HG03095 (cell line): ENCODE data around the gene XPNPEP3.
"Not testable (repeated sequence)": the region's sequence is repeated elsewhere in the genome, so short reads cannot be mapped to it uniquely, and the experiment has no call there.

Source experiments
- ATAC-seq: cut with Tn5 transposase; IDR thresholded peaks from one replicate; pipeline ENCODE4 v1.9.1; 2021; ENCODE audit warnings: moderate library complexity; ENCODE audit not compliant: unreplicated experiment

XPNPEP3 gene

GRCh38 chr22:40855979-40856512, 902 bp upstream of the XPNPEP3 start:
- ATAC-seq: peak; percentile 26

- ATAC-seq: no peak
These were observed 434 bp downstream of the XPNPEP3 start for GRCh38 chr22:40857309-40857855.

GRCh38 chr22:40862013-40862412, 5.1 kb downstream of the XPNPEP3 start, which contains the start of gene DNAJB7:
Gene DNAJB7, minus strand, starts transcription at chr22:40862113. Its CDS starts 119 bp downstream, at chr22:40861994.
- no peak for ATAC-seq

- ATAC-seq: no peak
These were observed 5.6 kb downstream of the XPNPEP3 start for GRCh38 chr22:40862537-40862936.

- no peak for ATAC-seq
These were observed 10.2 kb downstream of the XPNPEP3 start for GRCh38 chr22:40867109-40867508.

- not testable (repeated sequence) for ATAC-seq
These were observed 11.4 kb downstream of the XPNPEP3 start for GRCh38 chr22:40868379-40868778.

- no peak for ATAC-seq
These were observed 17.1 kb downstream of the XPNPEP3 start for GRCh38 chr22:40874016-40874415.

- ATAC-seq: no peak
These were observed 18.2 kb downstream of the XPNPEP3 start for GRCh38 chr22:40875111-40875510.

GRCh38 chr22:40876907-40877306, 20.0 kb downstream of the XPNPEP3 start:
- no peak for ATAC-seq

GRCh38 chr22:40877488-40877887, 20.5 kb downstream of the XPNPEP3 start:
- ATAC-seq: no peak

- ATAC-seq: no peak
These were observed 22.0 kb downstream of the XPNPEP3 start for GRCh38 chr22:40878922-40879321.

GRCh38 chr22:40889116-40889515, 32.2 kb downstream of the XPNPEP3 start:
- no peak for ATAC-seq

- no peak for ATAC-seq
These were observed 33.9 kb downstream of the XPNPEP3 start for GRCh38 chr22:40890881-40891280.

GRCh38 chr22:40894417-40894816, 37.5 kb downstream of the XPNPEP3 start:
- no peak for ATAC-seq

- no peak for ATAC-seq
These were observed 42.0 kb downstream of the XPNPEP3 start for GRCh38 chr22:40898850-40899357.

GRCh38 chr22:40904101-40904500, 47.2 kb downstream of the XPNPEP3 start:
- no peak for ATAC-seq

- ATAC-seq: no peak
These were observed 51.9 kb downstream of the XPNPEP3 start for GRCh38 chr22:40908895-40909294.

- ATAC-seq: no peak
These were observed 54.8 kb downstream of the XPNPEP3 start for GRCh38 chr22:40911772-40912171.

GRCh38 chr22:40912987-40913386, 56.0 kb downstream of the XPNPEP3 start:
- not testable (repeated sequence) for ATAC-seq

GRCh38 chr22:40919446-40919845, 62.5 kb downstream of the XPNPEP3 start:
- ATAC-seq: no peak

- no peak for ATAC-seq
These were observed 63.6 kb downstream of the XPNPEP3 start for GRCh38 chr22:40920526-40920925.

- no peak for ATAC-seq
These were observed 65.7 kb downstream of the XPNPEP3 start for GRCh38 chr22:40922484-40923303.
